OCI-M1 (cell line): ENCODE measurements around the gene CACNA1C.

ENCODE experiments used
- DNase-seq: peaks from one replicate; lab custom pipeline; 2025; lab: John Stamatoyannopoulos, UW

The CACNA1C gene

GRCh38 chr12:2456122-2456812 lies 403.5 kb downstream of the CACNA1C start:
- DNase-seq = no peak

GRCh38 chr12:2456813-2457186 lies 404.0 kb downstream of the CACNA1C start:
- DNase-seq = no peak

GRCh38 chr12:2457215-2457932 lies 404.6 kb downstream of the CACNA1C start:
- DNase-seq = no peak

- DNase-seq = no peak
Observed at GRCh38 chr12:2457933-2458414, 405.2 kb downstream of the CACNA1C start.

- DNase-seq = no peak
Observed at GRCh38 chr12:2460051-2460670, 407.4 kb downstream of the CACNA1C start.

GRCh38 chr12:2461046-2461445 lies 408.3 kb downstream of the CACNA1C start:
- no peak for DNase-seq

- DNase-seq = no peak
Observed at GRCh38 chr12:2461645-2462044, 408.9 kb downstream of the CACNA1C start.

GRCh38 chr12:2462087-2462486 lies 409.3 kb downstream of the CACNA1C start:
- no peak for DNase-seq

- DNase-seq = no peak
Observed at GRCh38 chr12:2463719-2464118, 410.9 kb downstream of the CACNA1C start.

- no peak for DNase-seq
Observed at GRCh38 chr12:2465681-2466080, 412.9 kb downstream of the CACNA1C start.

- no peak for DNase-seq
Observed at GRCh38 chr12:2466211-2466610, 413.4 kb downstream of the CACNA1C start.

- DNase-seq = no peak
Observed at GRCh38 chr12:2467447-2468195, 414.8 kb downstream of the CACNA1C start.

GRCh38 chr12:2475984-2476383 lies 423.2 kb downstream of the CACNA1C start:
- no peak for DNase-seq

GRCh38 chr12:2477009-2477766 lies 424.4 kb downstream of the CACNA1C start:
- DNase-seq = no peak

GRCh38 chr12:2479851-2480535 lies 427.2 kb downstream of the CACNA1C start:
- no peak for DNase-seq

- no peak for DNase-seq
Observed at GRCh38 chr12:2481346-2481745, 428.6 kb downstream of the CACNA1C start.

- no peak for DNase-seq
Observed at GRCh38 chr12:2481951-2482350, 429.2 kb downstream of the CACNA1C start.

GRCh38 chr12:2482938-2483660 lies 430.3 kb downstream of the CACNA1C start:
- peak; percentile 35 for DNase-seq

- no peak for DNase-seq
Observed at GRCh38 chr12:2483713-2484112, 430.9 kb downstream of the CACNA1C start.

- DNase-seq = no peak
Observed at GRCh38 chr12:2484141-2484776, 431.5 kb downstream of the CACNA1C start.
